Body of pancreas (tissue), 4 donors: ENCODE measurements around the gene NOL6. TPM values are rescaled to one million over a fixed set of nuclear protein-coding genes. Genes with fewer than 3 reads are reported as not detected.

ENCODE experiments used
- ATAC-seq: fragments of 150-250 bp; one replicate; pipeline ENCODE4 v1.9.1; 2016
- DNase-seq, 4 donors: peaks; one replicate each; pipeline ENCODE4 v3.0.0-alpha.2; 2019
- H3K27ac ChIP-seq, 4 donors: fragments of 200-600 bp; sonication (generic); 1 replicate in 3 of 4; 2 replicates in 1 of 4; pipeline versions ENCODE4 v1.5.1 to v1.6.1; 2016 to 2019; ENCODE audit warnings: mild to moderate bottlenecking in 1 of 4, mixed read lengths in 1 of 4, moderate library complexity in 1 of 4
- H3K27me3 ChIP-seq, 2 donors: fragments of 200-600 bp; sonication (generic); one replicate each; pipeline ENCODE4 v1.6.0; 2016; ENCODE audit warnings: mild to moderate bottlenecking in 1 of 2
- H3K36me3 ChIP-seq, 2 donors: fragments of 200-600 bp; sonication (generic); replicated peaks in 1 of 2; 2 replicates each; pipeline ENCODE4 v1.5.1; 2016; ENCODE audit warnings: low read depth in 2 of 2; ENCODE audit not compliant: insufficient read depth in 1 of 2
- H3K4me1 ChIP-seq: fragments of 200-600 bp; sonication (generic); one replicate; pipeline ENCODE4 v1.6.0; 2016
- H3K4me3 ChIP-seq, 2 donors: fragments of 200-600 bp; sonication (generic); 1 replicate in 1 of 2; 2 replicates in 1 of 2; pipeline ENCODE4 v1.5.1; 2016 to 2019
- H3K9me3 ChIP-seq, 3 donors: fragments of 200-600 bp; sonication (generic); 1 replicate in 2 of 3; 2 replicates in 1 of 3; pipeline ENCODE4 v1.5.1; 2016
- CTCF ChIP-seq, 7 experiments: fragments of 450-650 bp in 4 of 7; fragments of 200-600 bp in 3 of 7; sonication (generic) in 3 of 7; IDR thresholded peaks; one replicate each; pipeline ENCODE4 v1.5.1; 2016 to 2019; ENCODE audit warnings: antibody characterized with exemption in 7 of 7
- POLR2A ChIP-seq, 3 donors: fragments of 450-650 bp; IDR thresholded peaks; one replicate each; pipeline ENCODE4 v1.6.1; 2016; ENCODE audit warnings: antibody characterized with exemption in 3 of 3, mild to moderate bottlenecking in 2 of 3
- WGBS, 2 donors: methylation state at CpG; one replicate each; pipeline ENCODE4 v1.1.5; 2017; 5-methylcytosine and 5-hydroxymethylcytosine counted together
- intact Hi-C: fragments of 100-400 bp; cut with DNase I; formaldehyde crosslinking; loops from one replicate; pipeline ENCODE4 v1.15.1; 2023
- total RNA-seq, 2 donors: library from RNA; depleted of rRNA; stranded (reverse); fragments of >200 nt; gene quantifications; one replicate each; pipeline ENCODE4 v1.1.0, GENCODE V29; 2016

The NOL6 gene
- total RNA-seq, 2 donors from 2014 or later = 14.8 to 23.1 TPM

- ATAC-seq = no peak
- intact Hi-C loops = no loop called here
- no peak for DNase-seq
- TF ChIP-seq CTCF (IDR thresholded peaks at IDR 0.05) (no peak), POLR2A (IDR thresholded peaks at IDR 0.05) (no peak)
- no peak overlapping the region for H3K4me3 ChIP-seq
- H3K36me3 ChIP-seq = peaks cover 0 to 4% of the 10 kb centered on the region in 2 donors
- no peaks in the 10 kb centered on the region for H3K9me3 ChIP-seq
- no peak overlapping the region for H3K27ac ChIP-seq
- WGBS, 2 donors = 80 to 86% methylated on average over 1 of the region's 1 CpG
- H3K4me1 ChIP-seq = peaks cover 8% of the 10 kb centered on the region
- H3K27me3 ChIP-seq = no peaks in the 10 kb centered on the region
Measured at GRCh38 chr9:33437898-33438297, 35.8 kb downstream of the NOL6 start.

- H3K27ac ChIP-seq = no peak overlapping the region
- H3K9me3 ChIP-seq = no peaks in the 10 kb centered on the region
- intact Hi-C loops = no loop called here
- WGBS, 2 donors = 27 to 37% methylated on average over 2 of the region's 2 CpGs
- H3K27me3 ChIP-seq = no peaks in the 10 kb centered on the region
- ATAC-seq (no peak), DNase-seq (no peak)
- peaks cover 0 to 1% of the 10 kb centered on the region in 2 donors for H3K36me3 ChIP-seq
- no peak overlapping the region for H3K4me3 ChIP-seq
- TF ChIP-seq CTCF (IDR thresholded peaks at IDR 0.05) (no peak), POLR2A (IDR thresholded peaks at IDR 0.05) (no peak)
- H3K4me1 ChIP-seq = peaks cover 8% of the 10 kb centered on the region
Measured at GRCh38 chr9:33437205-33437604, 36.5 kb downstream of the NOL6 start.

- no peak overlapping the region for H3K4me3 ChIP-seq
- TF ChIP-seq CTCF (IDR thresholded peaks at IDR 0.05) (no peak), POLR2A (IDR thresholded peaks at IDR 0.05) (no peak)
- DNase-seq (no peak), ATAC-seq (no peak)
- no peaks in the 10 kb centered on the region for H3K9me3 ChIP-seq
- H3K27ac ChIP-seq = no peak overlapping the region
- H3K4me1 ChIP-seq = peaks cover 8% of the 10 kb centered on the region
- WGBS, 2 donors = 48 to 75% methylated on average over 7 to 8 of the region's 8 CpGs
- H3K36me3 ChIP-seq = no peaks in the 10 kb centered on the region
- intact Hi-C loops = no loop called here
- H3K27me3 ChIP-seq = no peaks in the 10 kb centered on the region
Measured at GRCh38 chr9:33436445-33436844, 37.3 kb downstream of the NOL6 start.

- H3K36me3 ChIP-seq = no peaks in the 10 kb centered on the region
- TF ChIP-seq POLR2A (IDR thresholded peaks at IDR 0.05) (no peak), CTCF (IDR thresholded peaks at IDR 0.05) (no peak)
- WGBS, 2 donors = 48 to 69% methylated on average over 7 to 8 of the region's 8 CpGs
- ATAC-seq (no peak), DNase-seq (no peak)
- no peaks in the 10 kb centered on the region for H3K9me3 ChIP-seq
- H3K4me1 ChIP-seq = peaks cover 8% of the 10 kb centered on the region
- H3K27ac ChIP-seq = no peak overlapping the region
- no peak overlapping the region for H3K4me3 ChIP-seq
- intact Hi-C loops = no loop called here
- H3K27me3 ChIP-seq = no peaks in the 10 kb centered on the region
Measured at GRCh38 chr9:33435821-33436277, 37.9 kb downstream of the NOL6 start.

GRCh38 chr9:33434317-33435105 is 39.2 kb downstream of the NOL6 start:
- 72 to 74% methylated on average over 6 to 15 of the region's 16 CpGs for WGBS, 2 donors

More at GRCh38 chr9:33434317-33435105, 39.2 kb downstream of the NOL6 start:
- Histone ChIP-seq H3K27ac (no peak overlapping the region), H3K27me3 (no peaks in the 10 kb centered on the region), H3K4me1 (peaks cover 4% of the 10 kb centered on the region), H3K4me3 (no peak overlapping the region), H3K9me3 (no peaks in the 10 kb centered on the region), H3K36me3 (no peaks in the 10 kb centered on the region)
- TF ChIP-seq CTCF (IDR thresholded peaks at IDR 0.05) (no peak), POLR2A (IDR thresholded peaks at IDR 0.05) (no peak)
- DNase-seq (no peak), ATAC-seq (no peak)
- intact Hi-C loops = no loop called here
